ENCODE data around the gene UROC1. TPM values are rescaled to one million over a fixed set of nuclear protein-coding genes. Genes with fewer than 3 reads are reported as not detected.

Gene UROC1
- total RNA-seq, 1 experiment from 2014 or later = not detected

DNA sequence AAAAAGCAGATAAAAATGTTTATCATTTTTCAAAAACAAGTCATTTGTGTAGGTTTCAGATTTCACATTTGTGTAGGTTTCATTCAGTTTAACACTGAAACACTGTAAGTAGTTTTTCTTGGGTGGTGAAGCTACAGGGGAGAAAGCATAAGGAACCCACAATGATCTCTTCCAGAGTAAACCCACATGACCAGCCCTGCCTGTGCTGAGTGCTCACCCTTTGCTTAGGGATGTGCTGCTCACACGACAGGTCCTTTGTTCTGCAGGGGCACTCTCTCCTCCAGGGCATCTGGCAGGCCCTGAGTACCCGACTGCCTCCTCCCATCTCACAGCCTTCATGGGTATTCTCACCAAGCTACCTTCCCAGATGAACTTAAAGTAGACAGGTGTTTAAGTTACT lies 70.8 kb downstream of the UROC1 start:
- Histone ChIP-seq H3K9me3 (ENCODE audit: low read depth, low read length, poor library complexity, severe bottlenecking) (no peaks in the 10 kb centered on the region), H3K27me3 (replicated peaks; ENCODE audit: insufficient read depth, low read depth, low read length, poor library complexity) (no peaks in the 10 kb centered on the region), H3K27ac (ENCODE audit: low read depth, low read length, poor library complexity, severe bottlenecking) (no peak overlapping the region), H3K36me3 (ENCODE audit: insufficient read depth, low read length, poor library complexity, severe bottlenecking) (peaks cover 36% of the 10 kb centered on the region), H3K4me3 (ENCODE audit: low read depth, low read length, poor library complexity, severe bottlenecking) (no peak overlapping the region), H3K4me1 (ENCODE audit: insufficient read depth, low read length, poor library complexity, severe bottlenecking) (no peaks in the 10 kb centered on the region)
- TF ChIP-seq EZH2 (IDR thresholded peaks at IDR 0.05; ENCODE audit: borderline replicate concordance, low read depth, low read length, poor library complexity, severe bottlenecking) (no peak), CTCF (conservative IDR thresholded peaks at IDR 0.05; ENCODE audit: low read depth, low read length) (no peak)
- POLR2A ChIA-PET (ENCODE audit: low non-redundant PET) = no interaction called here
- intact Hi-C loops (cut with micrococcal nuclease; ENCODE audit: unreplicated experiment) = no loop called here
- CTCF ChIA-PET = no interaction called here
- no TSS peak for BruUV-seq (replicated peaks)
- DNase-seq (ENCODE audit: low spot score) = no peak

GRCh38 chr3:126446301-126446700 lies 71.3 kb downstream of the UROC1 start:
- H3K27me3 ChIP-seq (replicated peaks; ENCODE audit: insufficient read depth, low read depth, low read length, poor library complexity) = no peaks in the 10 kb centered on the region
- no peak overlapping the region for H3K4me3 ChIP-seq (ENCODE audit: low read depth, low read length, poor library complexity, severe bottlenecking)
- H3K9me3 ChIP-seq (ENCODE audit: low read depth, low read length, poor library complexity, severe bottlenecking) = no peaks in the 10 kb centered on the region
- H3K36me3 ChIP-seq (ENCODE audit: insufficient read depth, low read length, poor library complexity, severe bottlenecking) = peaks cover 34% of the 10 kb centered on the region
- ChIA-PET CTCF (no interaction called here), POLR2A (ENCODE audit: low non-redundant PET) (no interaction called here)
- intact Hi-C loops (cut with micrococcal nuclease; ENCODE audit: unreplicated experiment) = no loop called here
- H3K27ac ChIP-seq (ENCODE audit: low read depth, low read length, poor library complexity, severe bottlenecking) = no peak overlapping the region
- BruUV-seq (replicated peaks) = no TSS peak
- DNase-seq (ENCODE audit: low spot score) = no peak
- TF ChIP-seq EZH2 (IDR thresholded peaks at IDR 0.05; ENCODE audit: borderline replicate concordance, low read depth, low read length, poor library complexity, severe bottlenecking) = no peak
- no peak for TF ChIP-seq CTCF (conservative IDR thresholded peaks at IDR 0.05; ENCODE audit: low read depth, low read length)
- no peaks in the 10 kb centered on the region for H3K4me1 ChIP-seq (ENCODE audit: insufficient read depth, low read length, poor library complexity, severe bottlenecking)

- Histone ChIP-seq H3K4me3 (ENCODE audit: low read depth, low read length, poor library complexity, severe bottlenecking) (no peak overlapping the region), H3K4me1 (ENCODE audit: insufficient read depth, low read length, poor library complexity, severe bottlenecking) (no peaks in the 10 kb centered on the region), H3K27ac (ENCODE audit: low read depth, low read length, poor library complexity, severe bottlenecking) (no peak overlapping the region), H3K9me3 (ENCODE audit: low read depth, low read length, poor library complexity, severe bottlenecking) (no peaks in the 10 kb centered on the region), H3K36me3 (ENCODE audit: insufficient read depth, low read length, poor library complexity, severe bottlenecking) (peaks cover 26% of the 10 kb centered on the region), H3K27me3 (replicated peaks; ENCODE audit: insufficient read depth, low read depth, low read length, poor library complexity) (no peaks in the 10 kb centered on the region)
- ChIA-PET CTCF (no interaction called here), POLR2A (ENCODE audit: low non-redundant PET) (no interaction called here)
- BruUV-seq (replicated peaks) = no TSS peak
- intact Hi-C loops (cut with micrococcal nuclease; ENCODE audit: unreplicated experiment) = no loop called here
- no peak for DNase-seq (ENCODE audit: low spot score)
- TF ChIP-seq EZH2 (IDR thresholded peaks at IDR 0.05; ENCODE audit: borderline replicate concordance, low read depth, low read length, poor library complexity, severe bottlenecking) (no peak), CTCF (conservative IDR thresholded peaks at IDR 0.05; ENCODE audit: low read depth, low read length) (no peak)
Observed at GRCh38 chr3:126445506-126445905, 72.1 kb downstream of the UROC1 start.
